Neuronal stem cell (in vitro differentiated cells): ENCODE results near the gene ZNF648.
"Not testable (repeated sequence)": the region's sequence is repeated elsewhere in the genome, so short reads cannot be mapped to it uniquely, and the experiment has no call there.

Experiments
- DNase-seq: peaks from one replicate; pipeline ENCODE4 v3.0.0-alpha.2; 2013; ENCODE audit warnings: low spot score
- H2AFZ ChIP-seq: one replicate; pipeline ENCODE4 v1.6.1; 2013; ENCODE audit warnings: mild to moderate bottlenecking, low read length, inconsistent platforms
- H2AK5ac ChIP-seq: 2 replicates; pipeline ENCODE4 v1.6.1; 2013; ENCODE audit warnings: low read depth, mild to moderate bottlenecking, inconsistent platforms, low read length, moderate library complexity, mixed read lengths
- H2BK120ac ChIP-seq: 2 replicates; pipeline ENCODE4 v1.6.1; 2013; ENCODE audit warnings: low read depth, mild to moderate bottlenecking, inconsistent platforms, low read length, moderate library complexity, mixed read lengths
- H2BK12ac ChIP-seq: one replicate; pipeline ENCODE4 v1.6.1; 2013; ENCODE audit warnings: low read length, inconsistent platforms
- H2BK15ac ChIP-seq: 2 replicates; pipeline ENCODE4 v1.6.1; 2013; ENCODE audit warnings: mild to moderate bottlenecking, low read length, inconsistent platforms, mixed read lengths
- H2BK5ac ChIP-seq: one replicate; pipeline ENCODE4 v1.6.1; 2013; ENCODE audit warnings: inconsistent platforms, mild to moderate bottlenecking, low read length, moderate library complexity
- H3K14ac ChIP-seq: one replicate; pipeline ENCODE4 v1.6.1; 2013; ENCODE audit warnings: low read length, inconsistent platforms
- H3K18ac ChIP-seq: 2 replicates; pipeline ENCODE4 v1.6.1; 2013; ENCODE audit warnings: low read length, inconsistent platforms
- H3K23ac ChIP-seq: 2 replicates; pipeline ENCODE4 v1.6.1; 2013; ENCODE audit warnings: low read depth, mild to moderate bottlenecking, mixed read lengths, low read length, inconsistent platforms; ENCODE audit not compliant: poor library complexity
- H3K27ac ChIP-seq: replicated peaks from 3 replicates; pipeline ENCODE4 v1.5.1; 2013; ENCODE audit warnings: low read length, inconsistent platforms
- H3K27me3 ChIP-seq, 3 experiments: 2 replicates each; pipeline ENCODE4 v1.6.1; 2013; ENCODE audit warnings: low read length in 3 of 3, mild to moderate bottlenecking in 2 of 3, inconsistent platforms in 1 of 3, low read depth in 1 of 3, mixed read lengths in 1 of 3, moderate library complexity in 1 of 3; ENCODE audit not compliant: control insufficient read depth in 3 of 3, insufficient read depth in 3 of 3
- H3K36me3 ChIP-seq, 2 donors: replicated peaks in 1 of 2; 2 replicates each; pipeline ENCODE4 v1.6.1; 2013; ENCODE audit warnings: low read length in 2 of 2; ENCODE audit not compliant: control insufficient read depth in 2 of 2, insufficient read depth in 2 of 2
- H3K4ac ChIP-seq: 2 replicates; pipeline ENCODE4 v1.6.1; 2013; ENCODE audit warnings: inconsistent platforms, mild to moderate bottlenecking, low read length, moderate library complexity
- H3K4me1 ChIP-seq, 2 donors: 1 replicate in 1 of 2; 2 replicates in 1 of 2; pipeline ENCODE4 v1.6.1; 2013; ENCODE audit warnings: low read length in 2 of 2, low read depth in 1 of 2; ENCODE audit not compliant: control insufficient read depth in 2 of 2, insufficient read depth in 1 of 2
- H3K4me2 ChIP-seq: one replicate; pipeline ENCODE4 v1.6.1; 2013; ENCODE audit warnings: mild to moderate bottlenecking, low read length, inconsistent platforms; ENCODE audit not compliant: insufficient read depth, poor library complexity, severe bottlenecking
- H3K4me3 ChIP-seq, 2 donors: 2 replicates each; pipeline ENCODE4 v1.5.1; 2013; ENCODE audit warnings: low read length in 2 of 2, mild to moderate bottlenecking in 2 of 2, inconsistent platforms in 1 of 2, moderate library complexity in 1 of 2
- H3K79me1 ChIP-seq: one replicate; pipeline ENCODE4 v1.6.1; 2013; ENCODE audit warnings: low read depth, mild to moderate bottlenecking, inconsistent platforms, low read length, moderate library complexity
- H3K9ac ChIP-seq: one replicate; pipeline ENCODE4 v1.6.1; 2013; ENCODE audit warnings: mild to moderate bottlenecking, low read depth, low read length, inconsistent platforms; ENCODE audit not compliant: poor library complexity
- H3K9me3 ChIP-seq, 2 donors: replicated peaks in 1 of 2; 2 replicates each; pipeline versions ENCODE3 to v1.6.1; 2013; ENCODE audit warnings: low read length in 2 of 2, mild to moderate bottlenecking in 2 of 2, inconsistent platforms in 1 of 2, low read depth in 1 of 2, mixed read lengths in 1 of 2, moderate library complexity in 1 of 2; ENCODE audit not compliant: control insufficient read depth in 2 of 2, insufficient read depth in 1 of 2
- H4K8ac ChIP-seq: one replicate; pipeline ENCODE4 v1.6.1; 2013; ENCODE audit warnings: low read depth, mild to moderate bottlenecking, inconsistent platforms, low read length, moderate library complexity
- H4K91ac ChIP-seq: one replicate; pipeline ENCODE4 v1.6.1; 2013; ENCODE audit warnings: low read length, low read depth, mild to moderate bottlenecking, inconsistent platforms; ENCODE audit not compliant: poor library complexity
- whole genome bisulfite sequencing, 2 donors: extraction: QIAGEN DNeasy Blood & Tissue Kit; methylation state at CpG; one replicate each; pipeline ENCODE4 v1.1.7; 2013; ENCODE audit warnings: missing lambda C conversion rate in 2 of 2, mixed read lengths in 1 of 2; ENCODE audit not compliant: insufficient read length in 2 of 2, insufficient replicate concordance in 1 of 2; ENCODE audit errors: extremely low coverage in 2 of 2; 5-methylcytosine and 5-hydroxymethylcytosine counted together

ZNF648 gene

GRCh38 chr1:182094514-182095005 lies 33.0 kb upstream of the ZNF648 start:
- no CpG with 5 or more reads among the region's 5 CpGs for WGBS, 2 donors
- H4K8ac ChIP-seq, H2AK5ac ChIP-seq, H2AFZ ChIP-seq, H3K4me2 ChIP-seq, H2BK15ac ChIP-seq, H3K4me3 ChIP-seq, H3K14ac ChIP-seq, DNase-seq, H3K9ac ChIP-seq, H3K27ac ChIP-seq, H2BK5ac ChIP-seq, H3K9me3 ChIP-seq, H3K27me3 ChIP-seq, H3K79me1 ChIP-seq, H3K4ac ChIP-seq, H2BK12ac ChIP-seq, H3K36me3 ChIP-seq, H3K23ac ChIP-seq, H3K4me1 ChIP-seq, H2BK120ac ChIP-seq, H4K91ac ChIP-seq, H3K18ac ChIP-seq: not testable (repeated sequence)

- no peak overlapping the region for H3K4me3 ChIP-seq
- peaks cover 0 to 10% (median 0%) of the 10 kb centered on the region in 3 experiments for H3K27me3 ChIP-seq
- H4K91ac ChIP-seq, result no peak overlapping the region
- WGBS, 2 donors, result no CpG with 5 or more reads among the region's 1 CpG
- no peak overlapping the region for H3K18ac ChIP-seq
- H3K79me1 ChIP-seq, result no peaks in the 10 kb centered on the region
- H3K9ac ChIP-seq, result no peak overlapping the region
- H2BK12ac ChIP-seq, result no peak overlapping the region
- DNase-seq, result no peak
- H4K8ac ChIP-seq, result no peak overlapping the region
- no peak overlapping the region for H3K4me2 ChIP-seq
- H3K4me1 ChIP-seq, result peaks cover 0 to 7% of the 10 kb centered on the region in 2 donors
- H2AFZ ChIP-seq, result no peak overlapping the region
- no peak overlapping the region for H3K27ac ChIP-seq
- no peak overlapping the region for H2BK5ac ChIP-seq
- H2AK5ac ChIP-seq, result no peak overlapping the region
- no peak overlapping the region for H3K14ac ChIP-seq
- H2BK15ac ChIP-seq, result no peak overlapping the region
- no peaks in the 10 kb centered on the region for H3K36me3 ChIP-seq
- no peak overlapping the region for H2BK120ac ChIP-seq
- H3K9me3 ChIP-seq, result no peaks in the 10 kb centered on the region
- H3K4ac ChIP-seq, result no peak overlapping the region
- no peak overlapping the region for H3K23ac ChIP-seq
Observed at GRCh38 chr1:182093781-182094180, 32.3 kb upstream of the ZNF648 start.

- Histone ChIP-seq H3K27me3 (peaks cover 0 to 10% (median 0%) of the 10 kb centered on the region in 3 experiments), H2AFZ (no peak overlapping the region), H2AK5ac (no peak overlapping the region), H3K9me3 (no peaks in the 10 kb centered on the region), H3K36me3 (no peaks in the 10 kb centered on the region), H3K9ac (no peak overlapping the region), H3K23ac (no peak overlapping the region), H3K27ac (no peak overlapping the region), H4K8ac (no peak overlapping the region), H3K14ac (no peak overlapping the region), H3K18ac (no peak overlapping the region), H3K4me2 (no peak overlapping the region), H3K4me3 (no peak overlapping the region), H3K4me1 (peaks cover 0 to 9% of the 10 kb centered on the region in 2 donors), H2BK15ac (no peak overlapping the region), H3K79me1 (no peaks in the 10 kb centered on the region), H4K91ac (no peak overlapping the region), H2BK120ac (no peak overlapping the region), H2BK12ac (no peak overlapping the region), H3K4ac (no peak overlapping the region), H2BK5ac (no peak overlapping the region)
- WGBS, 2 donors, result no CpG with 5 or more reads among the region's 5 CpGs
- DNase-seq, result no peak
Observed at GRCh38 chr1:182092336-182092735, 30.8 kb upstream of the ZNF648 start.

- peak overlapping the region; percentile 43 for H3K14ac ChIP-seq
- no peak overlapping the region for H3K4me2 ChIP-seq
- peak overlapping the region; percentile 83 for H3K18ac ChIP-seq
- no peaks in the 10 kb centered on the region for H3K79me1 ChIP-seq
- H3K4me1 ChIP-seq, result peaks cover 0 to 9% of the 10 kb centered on the region in 2 donors
- H2BK12ac ChIP-seq, result peak overlapping the region; percentile 48
- peak overlapping the region; percentile 53 for H2AK5ac ChIP-seq
- H3K36me3 ChIP-seq, result no peaks in the 10 kb centered on the region
- no peak overlapping the region for H2BK15ac ChIP-seq
- peak overlapping the region; percentile 84 for H2BK5ac ChIP-seq
- DNase-seq, result no peak
- H2BK120ac ChIP-seq, result no peak overlapping the region
- H3K4me3 ChIP-seq, result no peak overlapping the region
- H4K91ac ChIP-seq, result no peak overlapping the region
- WGBS, 2 donors, result no CpG with 5 or more reads among the region's 2 CpGs
- H4K8ac ChIP-seq, result no peak overlapping the region
- H3K9ac ChIP-seq, result no peak overlapping the region
- no peak overlapping the region for H3K23ac ChIP-seq
- H3K4ac ChIP-seq, result peak overlapping the region; percentile 10
- H3K9me3 ChIP-seq, result no peaks in the 10 kb centered on the region
- H3K27me3 ChIP-seq, result peaks cover 0 to 10% (median 0%) of the 10 kb centered on the region in 3 experiments
- H3K27ac ChIP-seq, result no peak overlapping the region
- H2AFZ ChIP-seq, result no peak overlapping the region
Observed at GRCh38 chr1:182091083-182091482, 29.6 kb upstream of the ZNF648 start.
